C4-2B (cell line): ENCODE results near the gene PATJ.

Source experiments
- ZFX ChIP-seq: fragments of 450-650 bp; IDR thresholded peaks from 2 replicates; pipeline ENCODE4 v1.6.1; 2017
- TF ChIP-seq, protein P1 (sequence below): fragments of 450-650 bp; conservative IDR thresholded peaks from 2 replicates; pipeline ENCODE4 v1.5.1; 2017; ENCODE audit warnings: mild to moderate bottlenecking

DNA sequence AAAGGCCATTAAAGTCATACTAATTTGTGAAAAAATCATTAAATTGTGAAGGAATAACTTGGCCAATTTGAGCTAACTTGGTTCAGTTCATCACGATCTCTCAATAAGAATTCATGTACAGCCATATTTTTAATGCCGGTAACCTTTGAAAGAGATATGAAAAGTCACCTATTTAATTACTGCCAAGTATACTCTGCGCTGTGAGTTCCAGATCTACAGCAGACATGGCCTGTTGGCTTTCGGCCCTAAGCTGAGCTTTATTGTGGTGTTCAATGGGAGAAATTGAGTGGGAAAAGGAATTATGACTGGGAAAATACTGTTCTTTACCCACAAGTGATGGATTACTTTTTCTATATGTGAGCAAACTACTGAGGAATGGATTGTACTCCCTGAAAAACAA is 292.5 kb downstream of the PATJ start:
- TF ChIP-seq, protein P1, sequence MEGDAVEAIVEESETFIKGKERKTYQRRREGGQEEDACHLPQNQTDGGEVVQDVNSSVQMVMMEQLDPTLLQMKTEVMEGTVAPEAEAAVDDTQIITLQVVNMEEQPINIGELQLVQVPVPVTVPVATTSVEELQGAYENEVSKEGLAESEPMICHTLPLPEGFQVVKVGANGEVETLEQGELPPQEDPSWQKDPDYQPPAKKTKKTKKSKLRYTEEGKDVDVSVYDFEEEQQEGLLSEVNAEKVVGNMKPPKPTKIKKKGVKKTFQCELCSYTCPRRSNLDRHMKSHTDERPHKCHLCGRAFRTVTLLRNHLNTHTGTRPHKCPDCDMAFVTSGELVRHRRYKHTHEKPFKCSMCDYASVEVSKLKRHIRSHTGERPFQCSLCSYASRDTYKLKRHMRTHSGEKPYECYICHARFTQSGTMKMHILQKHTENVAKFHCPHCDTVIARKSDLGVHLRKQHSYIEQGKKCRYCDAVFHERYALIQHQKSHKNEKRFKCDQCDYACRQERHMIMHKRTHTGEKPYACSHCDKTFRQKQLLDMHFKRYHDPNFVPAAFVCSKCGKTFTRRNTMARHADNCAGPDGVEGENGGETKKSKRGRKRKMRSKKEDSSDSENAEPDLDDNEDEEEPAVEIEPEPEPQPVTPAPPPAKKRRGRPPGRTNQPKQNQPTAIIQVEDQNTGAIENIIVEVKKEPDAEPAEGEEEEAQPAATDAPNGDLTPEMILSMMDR: no peak
- no peak for TF ChIP-seq ZFX
